HEK293T (cell line): ENCODE measurements around the gene CTNNA3.

Experiments
- CTCF ChIA-PET: fragments of 350-600 bp; formaldehyde crosslinking; extraction: SDS; loops from one replicate; lab custom pipeline; 2021; ENCODE audit warnings: antibody characterized with exemption, inconsistent platforms; lab: Yijun Ruan, JAX
- POLR2A ChIA-PET: fragments of 350-600 bp; formaldehyde crosslinking; extraction: SDS; loops from one replicate; lab custom pipeline; 2020; ENCODE audit warnings: antibody characterized with exemption, inconsistent platforms; lab: Yijun Ruan, JAX
- DNase-seq: peaks from one replicate; pipeline ENCODE4 v3.0.0; 2012; ENCODE audit warnings: mixed read lengths; ENCODE audit errors: extremely low spot score
- ARNT ChIP-seq: fragments of 450-650 bp; IDR thresholded peaks from 2 replicates; pipeline ENCODE4 v1.6.1; 2017; ENCODE audit warnings: mild to moderate bottlenecking
- BHLHE40 ChIP-seq: fragments of 450-650 bp; IDR thresholded peaks from 2 replicates; pipeline ENCODE4 v1.6.1; 2016; ENCODE audit warnings: mild to moderate bottlenecking, moderate library complexity, borderline replicate concordance
- CTBP1 ChIP-seq: fragments of 450-650 bp; IDR thresholded peaks from 2 replicates; pipeline ENCODE4 v1.6.1; 2016; ENCODE audit warnings: borderline replicate concordance
- ELF4 ChIP-seq: fragments of 450-650 bp; IDR thresholded peaks from 2 replicates; pipeline ENCODE4 v1.6.1; 2017; ENCODE audit warnings: antibody characterized with exemption
- FOXA1 ChIP-seq: fragments of 450-650 bp; IDR thresholded peaks from 2 replicates; pipeline ENCODE4 v1.6.1; 2016; ENCODE audit warnings: mild to moderate bottlenecking
- FOXK2 ChIP-seq: fragments of 450-650 bp; IDR thresholded peaks from 2 replicates; pipeline ENCODE4 v1.6.1; 2016; ENCODE audit warnings: mild to moderate bottlenecking
- FOXM1 ChIP-seq: fragments of 450-650 bp; IDR thresholded peaks from 2 replicates; pipeline ENCODE4 v1.6.1; 2017; ENCODE audit warnings: mild to moderate bottlenecking, borderline replicate concordance
- HDGF ChIP-seq: fragments of 450-650 bp; IDR thresholded peaks from 2 replicates; pipeline ENCODE4 v1.6.1; 2017; ENCODE audit warnings: antibody characterized with exemption, borderline replicate concordance
- L3MBTL2 ChIP-seq: fragments of 450-650 bp; conservative IDR thresholded peaks from 2 replicates; pipeline ENCODE4 v1.6.1; 2016; ENCODE audit warnings: mild to moderate bottlenecking
- LEF1 ChIP-seq: fragments of 450-650 bp; IDR thresholded peaks from 2 replicates; pipeline ENCODE4 v1.6.1; 2017; ENCODE audit warnings: mild to moderate bottlenecking, borderline replicate concordance
- NFRKB ChIP-seq: fragments of 450-650 bp; IDR thresholded peaks from 2 replicates; pipeline ENCODE4 v1.6.1; 2016; ENCODE audit warnings: mild to moderate bottlenecking, moderate library complexity
- PKNOX1 ChIP-seq: fragments of 450-650 bp; IDR thresholded peaks from 2 replicates; pipeline ENCODE4 v1.6.1; 2016
- SP1 ChIP-seq: fragments of 450-650 bp; IDR thresholded peaks from 2 replicates; pipeline ENCODE4 v1.6.1; 2017
- SUZ12 ChIP-seq: fragments of 450-650 bp; IDR thresholded peaks from 2 replicates; pipeline ENCODE4 v1.6.1; 2016; ENCODE audit warnings: mild to moderate bottlenecking
- TARDBP ChIP-seq: fragments of 450-650 bp; IDR thresholded peaks from 2 replicates; pipeline ENCODE4 v1.6.1; 2016
- ZNF384 ChIP-seq: fragments of 450-650 bp; IDR thresholded peaks from 2 replicates; pipeline ENCODE4 v1.6.1; 2016

CTNNA3 gene

DNA sequence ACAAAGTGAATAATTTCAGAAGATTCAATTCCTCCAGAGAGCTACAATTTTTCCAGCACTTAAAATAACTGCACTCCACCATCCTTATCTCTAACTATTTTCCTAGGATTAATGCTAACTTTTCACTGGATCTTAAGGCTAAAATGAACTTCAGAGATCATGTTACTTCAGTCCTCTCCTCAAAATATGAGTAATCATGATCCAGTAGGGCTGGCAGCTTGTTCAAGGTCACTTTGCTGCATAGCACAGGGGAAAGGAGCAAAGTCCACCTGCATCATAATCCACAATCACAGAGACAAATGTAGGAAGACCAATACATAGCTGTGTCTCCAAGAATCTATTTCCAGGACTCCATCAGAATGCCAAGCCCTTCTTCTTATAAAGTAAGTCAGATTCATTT, 619.9 kb downstream of the CTNNA3 start:
- ChIA-PET CTCF (no interaction called here), POLR2A (no interaction called here)
- no peak for DNase-seq
- TF ChIP-seq TARDBP (no peak), L3MBTL2 (no peak), ARNT (no peak), SP1 (no peak), FOXK2 (no peak), PKNOX1 (no peak), BHLHE40 (no peak), LEF1 (no peak), CTBP1 (no peak), ZNF384 (no peak), SUZ12 (no peak), FOXA1 (no peak), ELF4 (no peak), HDGF (no peak), FOXM1 (no peak), NFRKB (no peak)

GRCh38 chr10:67075491-67075971, 620.5 kb downstream of the CTNNA3 start:
- no peak for DNase-seq
- TF ChIP-seq L3MBTL2: no peak
- POLR2A ChIA-PET: no interaction called here
- CTCF ChIA-PET: no interaction called here

- ChIA-PET POLR2A (no interaction called here), CTCF (no interaction called here)
- DNase-seq: no peak
- no peak for TF ChIP-seq HDGF
- TF ChIP-seq ARNT: no peak
- no peak for TF ChIP-seq FOXA1
- no peak for TF ChIP-seq ZNF384
- TF ChIP-seq BHLHE40: no peak
- no peak for TF ChIP-seq NFRKB
- TF ChIP-seq L3MBTL2: no peak
- TF ChIP-seq FOXK2: no peak
- TF ChIP-seq TARDBP: no peak
- TF ChIP-seq LEF1: no peak
- no peak for TF ChIP-seq SUZ12
- TF ChIP-seq CTBP1: no peak
These were observed 623.3 kb downstream of the CTNNA3 start for GRCh38 chr10:67072654-67073053.

GRCh38 chr10:67050415-67050814, 645.6 kb downstream of the CTNNA3 start:
- no peak for TF ChIP-seq FOXA1
- ChIA-PET CTCF (no interaction called here), POLR2A (no interaction called here)
- no peak for DNase-seq

- TF ChIP-seq CTBP1 (no peak), LEF1 (no peak), BHLHE40 (no peak), SUZ12 (no peak), FOXA1 (no peak), ZNF384 (no peak), NFRKB (no peak), FOXK2 (no peak), ELF4 (no peak), L3MBTL2 (no peak), FOXM1 (no peak), SP1 (no peak), TARDBP (no peak), HDGF (no peak), ARNT (no peak), PKNOX1 (no peak)
- DNase-seq: no peak
- ChIA-PET POLR2A (no interaction called here), CTCF (no interaction called here)
These were observed 646.0 kb downstream of the CTNNA3 start for GRCh38 chr10:67049988-67050387.

- CTCF ChIA-PET: interaction anchor here (0.6 kb wide), 1 partner anchor 832 kb away, joined by 3 read pairs; no protein-coding TSS in a partner anchor
These were observed 649.5 kb downstream of the CTNNA3 start for GRCh38 chr10:67046507-67046906.

GRCh38 chr10:67045404-67045803, 650.6 kb downstream of the CTNNA3 start:
- DNase-seq: no peak
- TF ChIP-seq PKNOX1 (no peak), TARDBP (no peak), HDGF (no peak), L3MBTL2 (no peak), FOXM1 (no peak), FOXA1 (no peak), BHLHE40 (no peak), NFRKB (no peak), CTBP1 (no peak), ZNF384 (no peak), LEF1 (no peak), ARNT (no peak), ELF4 (no peak), SUZ12 (no peak), FOXK2 (no peak), SP1 (no peak)
- POLR2A ChIA-PET: no interaction called here
- CTCF ChIA-PET: no interaction called here

More at GRCh38 chr10:67046507-67046906, 649.5 kb downstream of the CTNNA3 start:
- POLR2A ChIA-PET: no interaction called here
- TF ChIP-seq TARDBP: no peak
- TF ChIP-seq ARNT: no peak
- TF ChIP-seq HDGF: no peak
- no peak for TF ChIP-seq FOXK2
- no peak for TF ChIP-seq ELF4
- no peak for TF ChIP-seq FOXM1
- no peak for TF ChIP-seq SP1
- no peak for TF ChIP-seq L3MBTL2
- TF ChIP-seq CTBP1: no peak
- TF ChIP-seq LEF1: no peak
- DNase-seq: no peak
